ENCODE measurements around the gene ZNF423. TPM values are rescaled to one million over a fixed set of nuclear protein-coding genes. Genes with fewer than 3 reads are reported as not detected.

ZNF423 gene
- total RNA-seq, 1 experiment from 2014 or later = not detected

DNA sequence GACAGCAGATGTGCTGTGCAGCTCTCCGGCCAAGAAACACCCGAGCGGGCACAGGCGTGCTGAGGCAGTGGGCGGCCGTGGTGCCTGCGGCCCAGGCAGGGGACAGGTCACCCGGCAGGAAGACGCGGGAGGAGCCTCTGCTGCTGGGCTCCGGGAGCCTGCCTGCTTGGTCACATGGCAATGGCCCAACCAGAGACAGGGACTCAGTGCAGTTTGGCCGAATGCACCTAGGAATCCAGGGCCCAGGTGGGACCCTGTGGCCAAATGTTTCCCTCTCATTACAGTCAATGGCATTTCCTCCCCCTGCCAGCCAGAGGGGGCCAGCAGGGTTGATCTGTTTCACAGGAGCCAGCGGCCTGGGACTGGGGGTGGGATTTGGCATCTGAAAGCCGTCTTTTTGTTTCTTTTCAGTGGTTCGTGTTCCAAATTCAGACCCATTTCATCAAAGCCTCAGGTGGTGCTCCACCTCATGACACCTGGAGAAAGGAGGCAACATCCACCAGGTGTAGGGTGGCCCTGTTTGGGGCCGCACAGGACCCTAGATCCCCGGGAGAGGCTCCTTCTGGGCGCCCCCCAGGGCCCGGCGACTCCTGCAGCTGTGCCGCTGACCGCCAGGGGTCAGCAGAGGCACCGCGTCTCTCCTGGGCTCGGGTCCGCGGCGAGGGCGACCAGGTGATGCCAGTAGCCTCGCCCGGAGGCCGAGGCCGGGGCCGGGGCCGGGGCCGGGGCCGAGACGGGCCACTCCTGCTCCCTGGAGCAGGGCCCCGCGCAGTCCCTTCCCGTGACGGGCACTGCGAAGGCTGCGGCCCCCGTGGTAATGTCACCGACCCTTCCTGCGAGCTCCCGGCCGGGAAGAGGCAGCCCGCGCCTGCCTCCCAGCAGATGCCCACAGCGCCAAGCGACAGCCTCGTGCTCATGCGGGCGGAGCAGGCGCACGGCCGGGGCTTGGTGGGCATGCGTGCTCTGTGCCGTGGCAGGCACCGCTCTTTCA, 363.8 kb downstream of the ZNF423 start:
- peak; percentile 69 for DNase-seq
- H3K4me2 ChIP-seq (ENCODE audit: low read depth, low read length, poor library complexity, severe bottlenecking) = no peak overlapping the region

GRCh38 chr16:49491106-49491670, 364.7 kb downstream of the ZNF423 start:
- Histone ChIP-seq H3K27me3 (ENCODE audit: low read length) (no peaks in the 10 kb centered on the region), H3K4me2 (ENCODE audit: low read depth, low read length, poor library complexity, severe bottlenecking) (no peak overlapping the region), H3K9me2 (replicated peaks; ENCODE audit: insufficient read depth, low read length) (no peaks in the 10 kb centered on the region), H2AFZ (ENCODE audit: low read length) (no peak overlapping the region), H3K79me2 (ENCODE audit: low read length) (no peaks in the 10 kb centered on the region), H3K9me3 (ENCODE audit: low read length) (no peaks in the 10 kb centered on the region), H3K36me3 (ENCODE audit: insufficient read depth, low read length) (no peaks in the 10 kb centered on the region), H4K20me1 (ENCODE audit: insufficient read depth, low read depth, low read length) (no peaks in the 10 kb centered on the region; the same call in 1 of the 2 replicates), H3K9ac (ENCODE audit: low read length) (no peak overlapping the region), H3K4me1 (ENCODE audit: low read length) (peaks cover 12% of the 10 kb centered on the region), H3K4me3 (ENCODE audit: low read length) (no peak overlapping the region), H3K27ac (ENCODE audit: low read length) (no peak overlapping the region)
- DNase-seq = no peak

More for the DNA sequence above, 363.8 kb downstream of the ZNF423 start:
- Histone ChIP-seq H3K4me3 (ENCODE audit: low read length) (no peak overlapping the region), H3K79me2 (ENCODE audit: low read length) (no peaks in the 10 kb centered on the region), H3K27ac (ENCODE audit: low read length) (no peak overlapping the region), H4K20me1 (ENCODE audit: insufficient read depth, low read depth, low read length) (no peaks in the 10 kb centered on the region; the same call in 1 of the 2 replicates), H3K9me2 (replicated peaks; ENCODE audit: insufficient read depth, low read length) (no peaks in the 10 kb centered on the region), H2AFZ (ENCODE audit: low read length) (no peak overlapping the region), H3K9ac (ENCODE audit: low read length) (no peak overlapping the region), H3K4me1 (ENCODE audit: low read length) (peaks cover 12% of the 10 kb centered on the region), H3K27me3 (ENCODE audit: low read length) (no peaks in the 10 kb centered on the region), H3K36me3 (ENCODE audit: insufficient read depth, low read length) (no peaks in the 10 kb centered on the region), H3K9me3 (ENCODE audit: low read length) (no peaks in the 10 kb centered on the region)

GRCh38 chr16:49490321-49490705, 365.6 kb downstream of the ZNF423 start:
- Histone ChIP-seq H3K4me1 (ENCODE audit: low read length) (peaks cover 12% of the 10 kb centered on the region), H3K4me3 (ENCODE audit: low read length) (no peak overlapping the region), H3K79me2 (ENCODE audit: low read length) (no peaks in the 10 kb centered on the region), H3K9ac (ENCODE audit: low read length) (no peak overlapping the region), H3K27me3 (ENCODE audit: low read length) (no peaks in the 10 kb centered on the region), H3K9me2 (replicated peaks; ENCODE audit: insufficient read depth, low read length) (no peaks in the 10 kb centered on the region), H3K4me2 (ENCODE audit: low read depth, low read length, poor library complexity, severe bottlenecking) (no peak overlapping the region), H3K36me3 (ENCODE audit: insufficient read depth, low read length) (no peaks in the 10 kb centered on the region), H3K27ac (ENCODE audit: low read length) (no peak overlapping the region), H3K9me3 (ENCODE audit: low read length) (no peaks in the 10 kb centered on the region), H2AFZ (ENCODE audit: low read length) (no peak overlapping the region), H4K20me1 (ENCODE audit: insufficient read depth, low read depth, low read length) (no peaks in the 10 kb centered on the region; the same call in 1 of the 2 replicates)
- no peak for DNase-seq

DNA sequence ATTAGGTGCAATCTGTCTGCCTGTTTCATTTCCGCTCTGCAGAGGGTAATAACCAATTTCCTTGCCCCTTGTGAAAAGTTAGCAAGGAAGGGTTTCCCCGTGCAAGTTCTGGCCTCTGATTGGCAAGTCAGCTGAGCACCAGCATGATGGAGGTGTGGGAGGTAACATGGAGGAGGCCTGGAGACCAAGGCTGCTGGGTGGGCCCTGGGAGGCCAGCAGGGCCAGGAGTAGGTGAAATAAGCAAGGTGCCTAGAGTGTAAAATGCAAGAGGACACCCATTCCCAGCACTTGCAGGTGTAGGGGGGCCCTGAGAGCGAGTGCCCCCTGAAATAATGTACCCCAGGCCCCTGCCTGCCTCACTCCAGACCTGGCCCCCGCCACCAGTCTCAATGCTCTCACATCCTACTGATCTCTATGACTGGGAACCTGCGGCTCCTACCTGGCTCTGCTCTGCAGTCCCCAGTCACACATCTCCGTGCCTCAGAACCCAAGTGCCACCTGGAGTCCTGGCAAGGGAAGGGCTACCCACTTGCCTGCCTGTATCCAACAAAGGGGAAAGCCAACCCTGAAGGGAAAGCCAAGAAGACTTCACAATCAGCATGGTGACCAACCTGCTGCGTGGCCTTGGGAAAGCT, 366.1 kb downstream of the ZNF423 start:
- H3K9ac ChIP-seq (ENCODE audit: low read length) = no peak overlapping the region
- no peaks in the 10 kb centered on the region for H3K79me2 ChIP-seq (ENCODE audit: low read length)
- H3K27me3 ChIP-seq (ENCODE audit: low read length) = no peaks in the 10 kb centered on the region
- H2AFZ ChIP-seq (ENCODE audit: low read length) = no peak overlapping the region
- no peaks in the 10 kb centered on the region for H3K9me2 ChIP-seq (replicated peaks; ENCODE audit: insufficient read depth, low read length)
- H3K4me1 ChIP-seq (ENCODE audit: low read length) = peaks cover 12% of the 10 kb centered on the region
- DNase-seq = no peak
- H3K4me3 ChIP-seq (ENCODE audit: low read length) = no peak overlapping the region
- H4K20me1 ChIP-seq (ENCODE audit: insufficient read depth, low read depth, low read length) = no peaks in the 10 kb centered on the region; the same call in 1 of the 2 replicates
- no peak overlapping the region for H3K4me2 ChIP-seq (ENCODE audit: low read depth, low read length, poor library complexity, severe bottlenecking)
- no peaks in the 10 kb centered on the region for H3K9me3 ChIP-seq (ENCODE audit: low read length)
- H3K36me3 ChIP-seq (ENCODE audit: insufficient read depth, low read length) = no peaks in the 10 kb centered on the region
- H3K27ac ChIP-seq (ENCODE audit: low read length) = no peak overlapping the region

GRCh38 chr16:49488740-49489525, 367.0 kb downstream of the ZNF423 start:
- Histone ChIP-seq H3K36me3 (ENCODE audit: insufficient read depth, low read length) (no peaks in the 10 kb centered on the region), H3K4me2 (ENCODE audit: low read depth, low read length, poor library complexity, severe bottlenecking) (no peak overlapping the region), H3K9ac (ENCODE audit: low read length) (no peak overlapping the region), H2AFZ (ENCODE audit: low read length) (no peak overlapping the region), H3K9me3 (ENCODE audit: low read length) (no peaks in the 10 kb centered on the region), H4K20me1 (ENCODE audit: insufficient read depth, low read depth, low read length) (no peaks in the 10 kb centered on the region; the same call in 1 of the 2 replicates), H3K9me2 (replicated peaks; ENCODE audit: insufficient read depth, low read length) (no peaks in the 10 kb centered on the region), H3K4me3 (ENCODE audit: low read length) (no peak overlapping the region), H3K27me3 (ENCODE audit: low read length) (no peaks in the 10 kb centered on the region), H3K27ac (ENCODE audit: low read length) (no peak overlapping the region), H3K79me2 (ENCODE audit: low read length) (no peaks in the 10 kb centered on the region), H3K4me1 (ENCODE audit: low read length) (peaks cover 15% of the 10 kb centered on the region)
- DNase-seq = no peak

DNA sequence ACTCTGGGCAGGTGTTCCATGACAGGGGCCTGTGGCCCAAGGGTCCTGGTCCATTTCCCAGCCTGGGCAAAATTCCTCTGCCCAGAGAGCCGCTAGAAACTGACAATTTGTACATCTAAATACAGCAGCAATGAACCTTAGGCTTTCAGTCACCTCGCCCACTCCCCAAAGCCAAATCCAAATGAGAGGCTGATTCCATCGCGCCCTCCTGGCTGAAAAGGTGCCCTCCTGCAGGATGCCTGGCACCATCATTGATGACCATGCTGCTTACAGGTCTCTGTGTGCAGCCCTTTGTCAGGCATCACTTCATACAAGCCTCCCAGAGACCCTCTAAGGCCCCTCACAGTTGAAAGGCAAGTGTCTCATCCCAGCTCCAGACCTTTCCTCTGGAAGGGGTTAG, 367.6 kb downstream of the ZNF423 start:
- peaks cover 21% of the 10 kb centered on the region for H3K4me1 ChIP-seq (ENCODE audit: low read length)
- no peaks in the 10 kb centered on the region for H3K79me2 ChIP-seq (ENCODE audit: low read length)
- no peak overlapping the region for H3K27ac ChIP-seq (ENCODE audit: low read length)
- no peaks in the 10 kb centered on the region for H3K27me3 ChIP-seq (ENCODE audit: low read length)
- H2AFZ ChIP-seq (ENCODE audit: low read length) = no peak overlapping the region
- no peaks in the 10 kb centered on the region for H4K20me1 ChIP-seq (ENCODE audit: insufficient read depth, low read depth, low read length)
- no peak for DNase-seq
- H3K36me3 ChIP-seq (ENCODE audit: insufficient read depth, low read length) = no peaks in the 10 kb centered on the region
- H3K9ac ChIP-seq (ENCODE audit: low read length) = no peak overlapping the region
- no peaks in the 10 kb centered on the region for H3K9me2 ChIP-seq (replicated peaks; ENCODE audit: insufficient read depth, low read length)
- no peak overlapping the region for H3K4me3 ChIP-seq (ENCODE audit: low read length)
- H3K4me2 ChIP-seq (ENCODE audit: low read depth, low read length, poor library complexity, severe bottlenecking) = no peak overlapping the region
- H3K9me3 ChIP-seq (ENCODE audit: low read length) = no peaks in the 10 kb centered on the region

DNA sequence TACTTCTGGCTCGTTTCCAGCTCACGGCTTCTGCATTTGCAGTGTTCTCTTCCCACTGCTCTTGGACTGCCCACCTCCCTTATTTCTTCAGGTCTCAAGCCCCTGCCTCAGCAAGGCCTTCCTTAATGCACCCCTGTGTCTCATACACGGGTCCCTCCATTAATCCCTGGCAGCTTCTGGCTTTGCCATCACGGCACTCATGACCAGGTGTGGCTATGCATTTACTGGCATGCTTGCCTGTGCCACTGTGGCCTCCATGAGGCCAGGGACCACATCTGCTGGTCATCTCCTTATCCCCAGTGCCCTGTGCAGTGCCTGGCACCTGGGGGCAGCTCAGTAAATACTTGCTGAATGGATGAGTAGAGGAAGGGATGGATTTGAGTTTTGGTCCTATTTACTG, 368.2 kb downstream of the ZNF423 start:
- Histone ChIP-seq H3K4me1 (ENCODE audit: low read length) (peaks cover 24% of the 10 kb centered on the region), H3K4me2 (ENCODE audit: low read depth, low read length, poor library complexity, severe bottlenecking) (no peak overlapping the region), H3K27me3 (ENCODE audit: low read length) (no peaks in the 10 kb centered on the region), H3K36me3 (ENCODE audit: insufficient read depth, low read length) (no peaks in the 10 kb centered on the region), H3K9ac (ENCODE audit: low read length) (no peak overlapping the region), H3K27ac (ENCODE audit: low read length) (no peak overlapping the region), H3K4me3 (ENCODE audit: low read length) (no peak overlapping the region), H4K20me1 (ENCODE audit: insufficient read depth, low read depth, low read length) (no peaks in the 10 kb centered on the region), H3K9me2 (replicated peaks; ENCODE audit: insufficient read depth, low read length) (no peaks in the 10 kb centered on the region), H3K79me2 (ENCODE audit: low read length) (no peaks in the 10 kb centered on the region), H3K9me3 (ENCODE audit: low read length) (no peaks in the 10 kb centered on the region), H2AFZ (ENCODE audit: low read length) (no peak overlapping the region)
- no peak for DNase-seq
